ENCODE data around the gene KDM3B.
A peak's percentile ranks its signal among the peaks of the same experiment; 100 is the strongest.

The KDM3B gene

DNA sequence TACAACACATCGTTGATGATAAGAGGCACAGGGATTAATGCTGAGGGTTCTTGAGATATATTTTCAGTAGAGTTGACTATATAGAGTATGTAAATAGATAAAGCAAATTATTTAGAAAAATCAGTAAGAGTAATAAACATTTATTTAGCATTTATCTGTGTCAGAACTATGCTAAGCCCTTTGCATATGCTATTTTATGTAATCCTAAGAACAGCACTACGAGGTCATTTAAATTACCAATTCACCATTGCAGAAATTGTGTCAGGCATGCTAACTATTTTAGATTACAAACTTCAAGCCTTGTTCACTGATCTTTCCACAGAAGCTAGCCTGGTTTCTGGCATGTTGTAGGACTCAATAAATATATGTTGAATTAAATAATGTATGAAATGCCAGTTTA lies 66.0 kb downstream of the KDM3B start:
- TF ChIP-seq, protein P1, sequence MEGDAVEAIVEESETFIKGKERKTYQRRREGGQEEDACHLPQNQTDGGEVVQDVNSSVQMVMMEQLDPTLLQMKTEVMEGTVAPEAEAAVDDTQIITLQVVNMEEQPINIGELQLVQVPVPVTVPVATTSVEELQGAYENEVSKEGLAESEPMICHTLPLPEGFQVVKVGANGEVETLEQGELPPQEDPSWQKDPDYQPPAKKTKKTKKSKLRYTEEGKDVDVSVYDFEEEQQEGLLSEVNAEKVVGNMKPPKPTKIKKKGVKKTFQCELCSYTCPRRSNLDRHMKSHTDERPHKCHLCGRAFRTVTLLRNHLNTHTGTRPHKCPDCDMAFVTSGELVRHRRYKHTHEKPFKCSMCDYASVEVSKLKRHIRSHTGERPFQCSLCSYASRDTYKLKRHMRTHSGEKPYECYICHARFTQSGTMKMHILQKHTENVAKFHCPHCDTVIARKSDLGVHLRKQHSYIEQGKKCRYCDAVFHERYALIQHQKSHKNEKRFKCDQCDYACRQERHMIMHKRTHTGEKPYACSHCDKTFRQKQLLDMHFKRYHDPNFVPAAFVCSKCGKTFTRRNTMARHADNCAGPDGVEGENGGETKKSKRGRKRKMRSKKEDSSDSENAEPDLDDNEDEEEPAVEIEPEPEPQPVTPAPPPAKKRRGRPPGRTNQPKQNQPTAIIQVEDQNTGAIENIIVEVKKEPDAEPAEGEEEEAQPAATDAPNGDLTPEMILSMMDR (IDR thresholded peaks at IDR 0.05; ENCODE audit: insufficient read depth, low read length, missing control alignments) = no peak
- CTCF ChIA-PET = no interaction called here
- H3K4me3 ChIP-seq (ENCODE audit: low read depth, low read length) = no peak overlapping the region
- DNase-seq (ENCODE audit: low read depth, low spot score) = no peak
- POLR2A ChIA-PET = no interaction called here

DNA sequence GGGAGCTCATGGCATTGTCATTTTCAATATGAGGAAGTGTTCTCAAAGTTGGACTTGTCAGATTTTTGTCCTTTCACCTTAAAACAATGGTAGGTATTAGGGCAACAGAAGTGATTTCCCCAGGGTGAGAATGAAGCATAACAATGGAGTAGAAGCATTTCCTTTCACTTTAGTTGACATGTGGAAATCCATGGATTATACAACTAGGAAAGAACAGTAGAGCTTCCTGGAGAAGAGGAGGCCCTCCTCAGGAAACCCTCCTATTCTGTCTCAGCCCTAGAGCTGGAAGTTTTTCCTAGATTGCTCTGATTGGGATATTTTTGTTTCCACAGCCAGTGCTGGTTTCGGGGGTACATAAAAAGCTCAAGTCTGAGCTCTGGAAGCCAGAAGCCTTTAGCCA lies 72.6 kb downstream of the KDM3B start:
- no peak overlapping the region for H3K4me3 ChIP-seq (ENCODE audit: low read depth, low read length)
- no peak for DNase-seq (ENCODE audit: low read depth, low spot score)
- ChIA-PET POLR2A (no interaction called here), CTCF (interaction anchor here (0.8 to 2.0 kb wide), 9 partner anchors 8 to 203 kb away, joined by 3 to 8 read pairs (median 4); no protein-coding TSS in a partner anchor)
- TF ChIP-seq, protein P1 (IDR thresholded peaks at IDR 0.05; ENCODE audit: insufficient read depth, low read length, missing control alignments) = no peak

DNA sequence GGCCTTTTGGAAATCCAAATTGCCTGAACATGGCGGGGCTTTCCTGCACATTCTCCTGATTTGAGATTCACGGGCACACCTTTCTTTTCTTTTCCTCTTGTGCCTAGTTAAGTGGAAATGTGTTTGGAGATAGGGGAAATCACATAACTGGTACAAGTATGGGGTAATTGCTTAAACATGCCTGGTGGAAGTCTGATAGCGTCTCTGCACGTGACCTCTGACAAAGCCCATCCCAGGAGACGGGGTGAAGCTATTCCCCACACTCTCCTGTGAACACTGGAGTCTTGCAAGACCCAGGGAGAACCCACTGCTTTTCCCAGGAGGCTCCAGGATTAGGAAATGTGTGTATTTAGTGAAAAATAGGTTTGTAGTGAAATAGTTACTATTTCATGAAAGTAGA lies 83.5 kb downstream of the KDM3B start:
- POLR2A ChIA-PET = no interaction called here
- CTCF ChIA-PET = interaction anchor here (1.1 to 9.5 kb wide), 3 partner anchors 14 to 84 kb away, joined by 3 to 86 read pairs (median 6); partner anchors contain the start of gene KDM3B

DNA sequence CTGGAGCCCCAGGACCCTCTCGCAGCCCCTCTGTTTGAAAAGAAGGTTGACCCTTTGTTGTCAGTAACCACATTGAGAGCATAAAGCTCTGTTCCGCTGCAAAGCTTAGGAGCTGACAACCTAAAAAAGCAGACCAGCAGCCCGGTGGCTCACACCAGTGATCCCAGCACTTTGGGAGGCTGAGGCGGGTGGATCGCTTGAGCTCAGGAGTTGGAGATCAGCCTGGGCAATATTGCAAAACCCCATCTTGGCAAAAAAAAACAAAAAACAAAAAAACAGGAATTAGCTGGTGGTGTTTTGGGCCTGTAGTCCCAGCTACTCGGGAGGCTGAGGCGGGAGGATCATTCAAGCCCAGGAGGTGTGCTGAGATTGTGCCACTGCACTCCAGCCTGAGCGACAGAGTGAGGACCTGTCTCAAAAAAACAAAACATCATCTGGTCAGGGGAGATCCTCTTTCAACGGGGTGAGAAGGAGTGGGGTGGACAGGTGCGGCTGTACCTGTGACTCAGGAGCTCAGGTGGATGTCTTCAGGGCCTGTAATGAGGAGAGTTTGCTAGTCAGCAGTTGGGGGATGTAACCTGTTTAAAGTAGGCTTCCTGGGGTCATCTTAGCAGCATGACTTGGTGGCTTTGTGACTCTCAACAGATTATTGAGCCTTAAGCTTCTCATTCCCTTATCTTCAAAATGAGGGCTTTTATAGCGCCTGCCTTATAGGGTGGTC lies 85.7 kb downstream of the KDM3B start:
- no peak for DNase-seq (ENCODE audit: low read depth, low spot score)
- TF ChIP-seq, protein P1 (IDR thresholded peaks at IDR 0.05; ENCODE audit: insufficient read depth, low read length, missing control alignments) = no peak
- peak overlapping the region; percentile 65 for H3K4me3 ChIP-seq (ENCODE audit: low read depth, low read length)
- CTCF ChIA-PET = interaction anchor here (0.9 to 9.5 kb wide), 9 partner anchors 12 to 110 kb away, joined by 3 to 86 read pairs (median 5); partner anchors contain the start of gene EGR1
- POLR2A ChIA-PET = interaction anchor here (0.6 to 0.8 kb wide), 2 partner anchors 21 to 109 kb away, joined by 3 to 4 read pairs; no protein-coding TSS in a partner anchor

More for the DNA sequence above, 83.5 kb downstream of the KDM3B start:
- TF ChIP-seq, protein P1 (IDR thresholded peaks at IDR 0.05; ENCODE audit: insufficient read depth, low read length, missing control alignments) = no peak
- no peak for DNase-seq (ENCODE audit: low read depth, low spot score)
- H3K4me3 ChIP-seq (ENCODE audit: low read depth, low read length) = no peak overlapping the region

DNA sequence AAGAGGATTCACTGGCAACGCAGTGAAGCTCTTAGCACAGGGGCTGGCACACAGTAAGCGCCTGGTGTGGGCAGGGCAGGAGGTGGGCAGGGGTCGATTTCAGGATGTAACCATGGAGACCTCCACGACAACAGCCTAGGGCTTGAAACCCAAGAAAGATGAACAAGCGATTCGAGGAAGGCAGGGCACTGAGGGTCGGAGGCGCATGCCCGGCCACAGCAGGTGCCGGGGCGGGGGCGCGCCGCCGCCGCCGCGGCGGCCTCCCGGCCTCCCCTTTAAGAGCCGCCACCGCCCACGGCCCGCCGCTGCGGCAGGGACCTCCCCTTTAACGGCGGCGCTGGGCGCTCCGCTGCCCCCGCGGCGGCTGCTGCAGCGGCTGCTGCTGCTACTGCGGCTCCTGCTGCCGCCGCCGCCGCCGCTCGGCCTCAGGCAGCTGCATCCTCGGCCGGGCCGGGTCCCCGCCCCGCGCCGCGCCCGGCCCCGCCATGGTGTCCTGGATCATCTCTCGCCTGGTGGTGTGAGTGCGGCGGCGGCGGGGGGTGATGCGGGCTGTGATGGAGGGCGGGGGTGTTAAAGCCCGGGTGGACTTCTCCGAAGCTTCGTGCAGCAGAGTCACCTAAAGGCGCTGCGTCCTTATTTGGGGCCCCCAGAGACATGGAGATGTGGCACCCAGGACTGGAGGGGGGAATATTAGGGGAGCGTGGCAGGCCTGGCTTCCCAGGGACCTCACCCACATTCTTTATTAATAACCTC lies 86.4 kb downstream of the KDM3B start, which contains the start of gene REEP2:
TSS of gene REEP2 (plus strand) at position 334 of the 753 bp plus-strand sequence. CDS start at position 486, 152 bp downstream.
- TF ChIP-seq, protein P1 (IDR thresholded peaks at IDR 0.05; ENCODE audit: insufficient read depth, low read length, missing control alignments) = no peak
- ChIA-PET CTCF (interaction anchor here (0.7 to 9.5 kb wide), 10 partner anchors 11 to 109 kb away, joined by 3 to 86 read pairs (median 4); partner anchors contain the start of gene EGR1), POLR2A (interaction anchor here (0.6 to 0.8 kb wide), 2 partner anchors 21 to 110 kb away, joined by 3 to 4 read pairs; no protein-coding TSS in a partner anchor)
- H3K4me3 ChIP-seq (ENCODE audit: low read depth, low read length) = peak within 1 kb of the TSS; percentile 65
- no peak for DNase-seq (ENCODE audit: low read depth, low spot score)
